GM06990 (cell line): ENCODE results near the gene NPNT.

Source experiments
- DNase-seq: peaks from one replicate; pipeline ENCODE4 v3.0.0-alpha.2; 2011; ENCODE audit not compliant: insufficient read length; ENCODE audit errors: extremely low read depth
- H3K27me3 ChIP-seq: replicated peaks from 2 replicates; pipeline ENCODE4 v1.6.0; 2011; ENCODE audit warnings: low read length; ENCODE audit not compliant: control insufficient read depth, insufficient read depth
- H3K36me3 ChIP-seq: 2 replicates; pipeline ENCODE4 v1.5.1; 2011; ENCODE audit warnings: low read length; ENCODE audit not compliant: control insufficient read depth, insufficient read depth
- H3K4me3 ChIP-seq: replicated peaks from 2 replicates; pipeline ENCODE4 v1.5.1; 2011; ENCODE audit warnings: low read depth, mild to moderate bottlenecking, control low read depth, low read length
- TF ChIP-seq, protein P1 (sequence below): IDR thresholded peaks from 2 replicates; pipeline ENCODE4 v1.5.1; 2011; ENCODE audit warnings: low read length, control low read depth, mild to moderate bottlenecking, inconsistent platforms; ENCODE audit not compliant: insufficient read depth, poor library complexity, severe bottlenecking

NPNT gene

GRCh38 chr4:105895583-105896460 lies 551 bp downstream of the NPNT start:
- peak overlapping the region; percentile 72 for H3K4me3 ChIP-seq
- TF ChIP-seq, protein P1, sequence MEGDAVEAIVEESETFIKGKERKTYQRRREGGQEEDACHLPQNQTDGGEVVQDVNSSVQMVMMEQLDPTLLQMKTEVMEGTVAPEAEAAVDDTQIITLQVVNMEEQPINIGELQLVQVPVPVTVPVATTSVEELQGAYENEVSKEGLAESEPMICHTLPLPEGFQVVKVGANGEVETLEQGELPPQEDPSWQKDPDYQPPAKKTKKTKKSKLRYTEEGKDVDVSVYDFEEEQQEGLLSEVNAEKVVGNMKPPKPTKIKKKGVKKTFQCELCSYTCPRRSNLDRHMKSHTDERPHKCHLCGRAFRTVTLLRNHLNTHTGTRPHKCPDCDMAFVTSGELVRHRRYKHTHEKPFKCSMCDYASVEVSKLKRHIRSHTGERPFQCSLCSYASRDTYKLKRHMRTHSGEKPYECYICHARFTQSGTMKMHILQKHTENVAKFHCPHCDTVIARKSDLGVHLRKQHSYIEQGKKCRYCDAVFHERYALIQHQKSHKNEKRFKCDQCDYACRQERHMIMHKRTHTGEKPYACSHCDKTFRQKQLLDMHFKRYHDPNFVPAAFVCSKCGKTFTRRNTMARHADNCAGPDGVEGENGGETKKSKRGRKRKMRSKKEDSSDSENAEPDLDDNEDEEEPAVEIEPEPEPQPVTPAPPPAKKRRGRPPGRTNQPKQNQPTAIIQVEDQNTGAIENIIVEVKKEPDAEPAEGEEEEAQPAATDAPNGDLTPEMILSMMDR = peak; percentile 29
- no peaks in the 10 kb centered on the region for H3K27me3 ChIP-seq
- no peaks in the 10 kb centered on the region for H3K36me3 ChIP-seq
- DNase-seq = peak; percentile 77

- no peaks in the 10 kb centered on the region for H3K27me3 ChIP-seq
These were observed 1.2 kb downstream of the NPNT start for GRCh38 chr4:105896461-105896942.

DNA sequence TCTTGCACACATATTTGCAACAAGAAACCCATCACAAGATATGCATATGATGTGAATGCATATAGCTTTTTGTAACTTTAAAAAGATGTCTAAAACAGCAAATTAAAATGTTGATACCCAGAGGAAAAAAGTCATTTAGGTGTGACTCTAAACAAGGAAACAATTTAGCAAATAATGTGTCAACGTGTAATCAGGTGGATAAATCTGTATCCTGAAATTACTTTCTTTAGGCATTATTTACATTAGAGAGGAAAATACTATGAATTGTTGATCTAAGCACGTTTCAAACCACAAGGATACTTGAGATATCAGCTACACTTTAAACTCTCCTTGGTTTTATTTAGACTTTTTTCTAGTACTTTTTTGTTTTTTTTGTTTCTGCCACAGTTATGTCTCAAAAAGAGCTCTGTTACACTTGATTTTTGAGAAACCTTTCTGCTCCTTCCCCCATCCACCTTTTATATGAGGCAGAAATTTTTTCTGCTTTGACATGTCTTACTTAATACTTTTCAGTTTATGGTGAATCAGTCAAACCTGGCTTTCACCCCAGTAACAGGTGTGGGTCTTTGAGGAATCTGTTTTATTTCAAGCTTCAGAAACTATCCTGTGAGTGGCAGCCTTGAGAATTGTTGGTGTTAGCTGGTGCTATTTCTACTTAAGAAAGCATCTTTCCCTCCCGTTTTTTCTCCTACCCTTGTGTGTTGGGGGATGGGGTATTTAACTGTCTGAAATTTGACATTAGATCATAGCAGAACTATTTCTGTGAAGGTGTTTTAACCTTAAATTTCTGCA lies 1.9 kb downstream of the NPNT start:
- Histone ChIP-seq H3K27me3 (no peaks in the 10 kb centered on the region), H3K4me3 (peak overlapping the region; percentile 72), H3K36me3 (no peaks in the 10 kb centered on the region)
- DNase-seq = peak; percentile 18
- TF ChIP-seq, protein P1 = no peak

More at GRCh38 chr4:105896461-105896942, 1.2 kb downstream of the NPNT start:
- TF ChIP-seq, protein P1 = no peak
- no peak for DNase-seq
- H3K4me3 ChIP-seq = peak overlapping the region; percentile 72
- H3K36me3 ChIP-seq = no peaks in the 10 kb centered on the region

DNA sequence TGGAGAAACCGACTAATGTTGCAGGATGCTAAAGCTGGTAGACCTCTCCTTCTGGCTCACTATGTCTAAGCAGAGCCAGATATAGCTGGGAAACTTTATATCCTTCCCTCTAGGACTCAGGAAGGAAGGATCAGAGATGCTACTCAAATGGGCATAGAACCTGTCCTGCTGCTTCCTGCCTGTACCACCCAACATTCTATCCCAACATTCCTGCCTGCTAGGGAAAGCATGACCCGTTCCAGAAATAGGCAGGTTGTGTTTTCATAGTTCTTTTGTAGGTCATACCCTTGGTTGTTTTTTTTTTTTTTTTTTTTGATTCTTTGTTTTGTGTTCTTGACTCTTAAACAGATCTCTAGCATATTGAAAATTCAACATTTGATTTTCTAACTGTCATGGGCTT lies 5.3 kb downstream of the NPNT start:
- DNase-seq = no peak
- Histone ChIP-seq H3K4me3 (no peak overlapping the region), H3K27me3 (no peaks in the 10 kb centered on the region), H3K36me3 (no peaks in the 10 kb centered on the region)
- TF ChIP-seq, protein P1 = no peak

GRCh38 chr4:105902550-105903262 lies 7.4 kb downstream of the NPNT start:
- TF ChIP-seq, protein P1 = no peak
- no peaks in the 10 kb centered on the region for H3K36me3 ChIP-seq

More at GRCh38 chr4:105902550-105903262, 7.4 kb downstream of the NPNT start:
- Histone ChIP-seq H3K4me3 (no peak overlapping the region), H3K27me3 (no peaks in the 10 kb centered on the region)
- no peak for DNase-seq
